KMS-11 (cell line): ENCODE measurements around the gene SIVA1.

Source experiments
- H2AFZ ChIP-seq: fragments of 200-600 bp; sonication (generic); 2 replicates; pipeline ENCODE4 v1.6.1; 2016; ENCODE audit warnings: antibody characterized with exemption, mixed run types, low read depth
- H3K27ac ChIP-seq: fragments of 200-600 bp; sonication (generic); 2 replicates; pipeline ENCODE4 v1.6.1; 2016; ENCODE audit warnings: mild to moderate bottlenecking, mixed run types
- H3K27me3 ChIP-seq: fragments of 200-600 bp; sonication (generic); 2 replicates; pipeline ENCODE4 v1.6.1; 2017; ENCODE audit warnings: mild to moderate bottlenecking, low read depth, mixed run types, moderate library complexity; ENCODE audit not compliant: insufficient read depth
- H3K36me3 ChIP-seq: fragments of 200-600 bp; sonication (generic); 2 replicates; pipeline ENCODE4 v1.6.1; 2017; ENCODE audit warnings: mild to moderate bottlenecking, mixed run types; ENCODE audit not compliant: insufficient read depth
- H3K4me1 ChIP-seq: fragments of 200-600 bp; sonication (generic); 2 replicates; pipeline ENCODE4 v1.6.1; 2016; ENCODE audit warnings: mild to moderate bottlenecking, low read depth, mixed run types; ENCODE audit not compliant: poor library complexity, severe bottlenecking
- H3K4me2 ChIP-seq: fragments of 200-600 bp; sonication (generic); 2 replicates; pipeline ENCODE4 v1.7.0; 2016; ENCODE audit warnings: mild to moderate bottlenecking, mixed run types
- H3K4me3 ChIP-seq: fragments of 200-600 bp; sonication (generic); IDR thresholded peaks from 2 replicates; pipeline ENCODE4 v1.6.1; 2017; ENCODE audit warnings: low read depth, low read length, mixed read lengths; ENCODE audit not compliant: insufficient read depth
- H3K79me2 ChIP-seq: fragments of 200-600 bp; sonication (generic); 2 replicates; pipeline ENCODE4 v1.6.1; 2016; ENCODE audit warnings: low read depth, mixed run types; ENCODE audit not compliant: insufficient read depth
- H3K9ac ChIP-seq: fragments of 200-600 bp; sonication (generic); 2 replicates; pipeline ENCODE4 v1.6.1; 2016; ENCODE audit warnings: mild to moderate bottlenecking, mixed run types
- H4K20me1 ChIP-seq: fragments of 200-600 bp; sonication (generic); 2 replicates; pipeline ENCODE4 v1.6.1; 2016; ENCODE audit warnings: mild to moderate bottlenecking, mixed run types; ENCODE audit not compliant: insufficient read depth
- CTCF ChIP-seq: fragments of 200-600 bp; sonication (generic); conservative IDR thresholded peaks from 2 replicates; pipeline ENCODE4 v1.6.1; 2017; ENCODE audit warnings: low read depth, mild to moderate bottlenecking, antibody characterized with exemption, low read length, moderate library complexity, mixed read lengths

SIVA1 gene

GRCh38 chr14:104741108-104741802, 11.7 kb upstream of the SIVA1 start:
- H3K9ac ChIP-seq: no peak overlapping the region
- no peaks in the 10 kb centered on the region for H3K4me1 ChIP-seq
- no peaks in the 10 kb centered on the region for H3K36me3 ChIP-seq
- no peak overlapping the region for H3K4me2 ChIP-seq
- no peaks in the 10 kb centered on the region for H4K20me1 ChIP-seq
- H2AFZ ChIP-seq: no peak overlapping the region
- no peak overlapping the region for H3K27ac ChIP-seq
- TF ChIP-seq CTCF: no peak
- no peaks in the 10 kb centered on the region for H3K79me2 ChIP-seq
- H3K27me3 ChIP-seq: peaks cover 38% of the 10 kb centered on the region
- no peak overlapping the region for H3K4me3 ChIP-seq

DNA sequence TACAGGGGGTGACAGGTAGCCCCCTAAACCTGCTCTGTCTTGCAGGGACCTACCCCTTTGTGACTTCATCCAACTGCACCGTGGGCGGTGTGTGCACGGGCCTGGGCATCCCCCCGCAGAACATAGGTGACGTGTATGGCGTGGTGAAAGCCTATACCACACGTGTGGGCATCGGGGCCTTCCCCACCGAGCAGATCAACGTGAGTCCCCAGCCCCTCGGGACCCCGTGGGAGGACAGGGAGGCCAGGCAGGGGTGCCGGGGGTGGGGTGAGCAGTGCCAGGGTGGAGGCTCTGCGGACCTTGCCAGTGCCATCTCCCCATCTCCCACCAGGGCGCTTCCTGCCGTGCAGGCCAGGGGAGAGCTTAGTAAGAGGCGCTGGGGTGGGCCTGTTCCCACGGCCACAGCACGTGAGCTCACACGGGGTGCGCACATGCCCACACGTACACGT, 11.1 kb upstream of the SIVA1 start:
- Histone ChIP-seq H4K20me1 (no peaks in the 10 kb centered on the region), H2AFZ (no peak overlapping the region), H3K36me3 (no peaks in the 10 kb centered on the region), H3K4me1 (no peaks in the 10 kb centered on the region), H3K27ac (no peak overlapping the region), H3K9ac (no peak overlapping the region), H3K4me3 (no peak overlapping the region), H3K4me2 (no peak overlapping the region), H3K27me3 (peaks cover 38% of the 10 kb centered on the region), H3K79me2 (no peaks in the 10 kb centered on the region)
- no peak for TF ChIP-seq CTCF

DNA sequence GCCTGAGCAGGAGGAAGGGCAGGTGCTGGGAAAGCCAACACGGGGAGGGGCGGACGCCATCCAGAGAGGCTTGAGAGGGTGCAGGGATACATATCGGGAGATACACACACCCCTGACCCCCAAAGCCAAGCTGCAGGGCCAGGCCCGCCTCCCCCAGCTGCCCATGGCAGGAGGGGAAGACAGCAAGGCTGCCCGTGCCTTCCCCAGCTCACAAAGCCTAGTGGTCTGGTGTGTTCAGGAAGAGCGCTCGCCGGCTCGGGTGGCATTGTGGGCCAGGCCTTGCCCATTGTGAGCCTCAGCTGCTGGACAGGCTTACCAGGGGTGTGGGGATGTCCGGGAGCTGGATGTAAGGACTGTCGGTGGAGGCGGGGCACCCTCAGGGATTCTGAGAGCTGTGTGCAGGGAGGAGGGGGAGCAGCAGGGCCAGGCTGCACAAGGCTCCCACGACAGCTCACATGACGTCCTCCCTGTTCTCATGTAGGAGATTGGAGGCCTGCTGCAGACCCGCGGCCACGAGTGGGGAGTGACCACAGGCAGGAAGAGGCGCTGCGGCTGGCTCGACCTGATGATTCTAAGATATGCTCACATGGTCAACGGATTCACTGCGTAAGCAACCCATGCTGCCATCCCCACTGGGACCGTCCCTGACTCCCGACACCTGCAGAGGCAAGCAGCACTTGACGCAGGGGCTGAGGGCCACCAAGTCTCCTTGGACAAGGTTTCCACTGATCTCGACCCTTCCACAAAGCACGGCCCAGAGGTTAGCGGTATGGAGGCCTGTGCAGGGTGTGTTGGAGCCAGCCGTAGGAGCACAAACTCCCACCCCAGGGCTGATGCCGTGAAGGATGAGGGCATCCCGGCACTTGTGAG, 10.1 kb upstream of the SIVA1 start:
- no peaks in the 10 kb centered on the region for H4K20me1 ChIP-seq
- no peak for TF ChIP-seq CTCF

GRCh38 chr14:104743461-104744380, 9.2 kb upstream of the SIVA1 start:
- TF ChIP-seq CTCF: no peak
- H3K36me3 ChIP-seq: no peaks in the 10 kb centered on the region
- no peak overlapping the region for H3K4me2 ChIP-seq
- H2AFZ ChIP-seq: no peak overlapping the region
- peaks cover 30% of the 10 kb centered on the region for H3K27me3 ChIP-seq
- H3K4me3 ChIP-seq: no peak overlapping the region
- H4K20me1 ChIP-seq: no peaks in the 10 kb centered on the region
- no peak overlapping the region for H3K27ac ChIP-seq
- no peaks in the 10 kb centered on the region for H3K4me1 ChIP-seq
- no peak overlapping the region for H3K9ac ChIP-seq
- H3K79me2 ChIP-seq: no peaks in the 10 kb centered on the region

More for the DNA sequence above, 10.1 kb upstream of the SIVA1 start:
- H3K4me2 ChIP-seq: no peak overlapping the region
- peaks cover 32% of the 10 kb centered on the region for H3K27me3 ChIP-seq
- H3K36me3 ChIP-seq: no peaks in the 10 kb centered on the region
- H3K4me1 ChIP-seq: no peaks in the 10 kb centered on the region
- H3K27ac ChIP-seq: no peak overlapping the region
- no peak overlapping the region for H3K9ac ChIP-seq
- no peak overlapping the region for H3K4me3 ChIP-seq
- H3K79me2 ChIP-seq: no peaks in the 10 kb centered on the region
- H2AFZ ChIP-seq: no peak overlapping the region
